HepG2 (cell line): ENCODE data around the gene CHEK2. TPM values are rescaled to one million over a fixed set of nuclear protein-coding genes. Genes with fewer than 3 reads are reported as not detected.

Source experiments
- ATAC-seq: fragments of 200-7000 bp; cut with Tn5 transposase; 3 replicates; pipeline ENCODE4 v1.9.1; 2020; ENCODE audit warnings: mild to moderate bottlenecking, moderate library complexity
- BruUV-seq: library from RNA; stranded (reverse); fragments of 400-500 nt; replicated peaks from 2 replicates; lab custom pipeline; 2021; lab: Mats Ljungman, UMichigan
- CTCF ChIA-PET: fragments of 300-600 bp; formaldehyde crosslinking; extraction: SDS; loops from one replicate; lab custom pipeline; 2021; ENCODE audit warnings: low total read pairs, inconsistent platforms, low intra/inter-chr PET ratio; lab: Yijun Ruan, JAX
- POLR2A ChIA-PET: fragments of 350-600 bp; sonication (Branson Sonifier 250); formaldehyde crosslinking; loops from one replicate; lab custom pipeline; 2020; ENCODE audit warnings: antibody characterized with exemption, inconsistent platforms; lab: Yijun Ruan, JAX
- DNase-seq: peaks from one replicate; pipeline ENCODE4 v3.0.0-alpha.2; 2015; ENCODE audit warnings: low spot score
- FAIRE-seq: peaks from 3 replicates; lab custom pipeline; 2011; peaks lifted over from hg19 to GRCh38; lab: Jason Lieb, UNC
- H2AFZ ChIP-seq: one replicate; pipeline ENCODE4 v1.6.1; 2011; ENCODE audit warnings: low read length, inconsistent platforms
- H3K27ac ChIP-seq: fragments of 300-600 bp; 3 replicates; pipeline ENCODE4 v1.8.0; 2011; ENCODE audit warnings: mixed run types, mild to moderate bottlenecking, mixed read lengths, low read length, inconsistent platforms; ENCODE audit not compliant: insufficient read depth; ENCODE audit errors: extremely low read length
- H3K27me3 ChIP-seq, 2 experiments: fragments of 200-600 bp in 1 of 2; 2 replicates in 1 of 2; 3 replicates in 1 of 2; pipeline versions ENCODE4 v1.6.0 to v1.8.0; 2011; ENCODE audit warnings: low read length in 2 of 2, mild to moderate bottlenecking in 2 of 2, moderate library complexity in 2 of 2, inconsistent platforms in 1 of 2; ENCODE audit not compliant: insufficient read depth in 2 of 2, control insufficient read depth in 1 of 2
- H3K36me3 ChIP-seq, 2 experiments: fragments of 200-600 bp in 1 of 2; replicated peaks in 1 of 2; 2 replicates in 1 of 2; 3 replicates in 1 of 2; pipeline versions ENCODE4 v1.5.1 to v1.8.0; 2011; ENCODE audit warnings: low read length in 2 of 2, inconsistent platforms in 1 of 2; ENCODE audit not compliant: insufficient read depth in 2 of 2, control insufficient read depth in 1 of 2
- H3K4me1 ChIP-seq: 2 replicates; pipeline ENCODE4 v1.5.1; 2012; ENCODE audit warnings: low read length, inconsistent platforms; ENCODE audit not compliant: insufficient read depth
- H3K4me2 ChIP-seq: 2 replicates; pipeline ENCODE4 v1.6.0; 2011; ENCODE audit warnings: low read depth, low read length, inconsistent platforms
- H3K4me3 ChIP-seq, 3 experiments: fragments of 200-600 bp in 1 of 3; sonication (generic), shearing (Covaris generic) in 1 of 3; replicated peaks in 1 of 3; 2 replicates each; pipeline ENCODE4 v1.5.1; 2011 to 2016; ENCODE audit warnings: low read length in 3 of 3, inconsistent platforms in 2 of 3, low read depth in 2 of 3, mild to moderate bottlenecking in 2 of 3, control low read depth in 1 of 3, mixed read lengths in 1 of 3; ENCODE audit not compliant: insufficient read depth in 1 of 3
- H3K79me2 ChIP-seq: one replicate; pipeline ENCODE4 v1.6.1; 2011; ENCODE audit warnings: low read length, inconsistent platforms; ENCODE audit not compliant: insufficient read depth
- H3K9ac ChIP-seq: 2 replicates; pipeline ENCODE4 v1.6.0; 2011; ENCODE audit warnings: mild to moderate bottlenecking, low read depth, low read length, inconsistent platforms; ENCODE audit not compliant: insufficient read depth
- H3K9me3 ChIP-seq: 2 replicates; pipeline ENCODE4 v1.5.1; 2012; ENCODE audit warnings: mild to moderate bottlenecking, low read length
- H4K20me1 ChIP-seq: 2 replicates; pipeline ENCODE4 v1.6.0; 2011; ENCODE audit warnings: inconsistent platforms, mild to moderate bottlenecking, low read length, moderate library complexity; ENCODE audit not compliant: insufficient read depth
- THAP9 ChIP-seq: sonication (generic); formaldehyde crosslinking; IDR thresholded peaks from 2 replicates; pipeline ENCODE4; 2020; ENCODE audit warnings: missing genetic modification reagents, mild to moderate bottlenecking, borderline replicate concordance
- WIZ ChIP-seq: sonication (generic); formaldehyde crosslinking; IDR thresholded peaks from 2 replicates; pipeline ENCODE4 v1.5.1; 2020; ENCODE audit warnings: mild to moderate bottlenecking, missing genetic modification reagents
- ZFP41 ChIP-seq: sonication (generic); formaldehyde crosslinking; IDR thresholded peaks from 2 replicates; pipeline ENCODE4 v1.4.0; 2020; ENCODE audit warnings: mild to moderate bottlenecking, missing genetic modification reagents, borderline replicate concordance
- ZNF207 ChIP-seq: fragments of 450-650 bp; IDR thresholded peaks from 2 replicates; pipeline ENCODE4 v1.6.1; 2016; ENCODE audit warnings: antibody characterized with exemption, borderline replicate concordance
- ZNF543 ChIP-seq: sonication (generic); formaldehyde crosslinking; IDR thresholded peaks from 2 replicates; pipeline ENCODE4 v1.4.0; 2020; ENCODE audit warnings: mild to moderate bottlenecking, missing genetic modification reagents
- ZNF572 ChIP-seq: sonication (generic); formaldehyde crosslinking; IDR thresholded peaks from 2 replicates; pipeline ENCODE4 v1.5.1; 2020; ENCODE audit warnings: mild to moderate bottlenecking, missing genetic modification reagents
- WGBS: methylation state at CpG from one replicate; pipeline ENCODE4 v1.1.6; 2017; ENCODE audit warnings: low lambda C conversion rate; 5-methylcytosine and 5-hydroxymethylcytosine counted together
- in situ Hi-C: cut with HindIII; loops from 2 replicates; pipeline ENCODE4 v1.10.0; 2017; ENCODE audit warnings: low pct_unique_long_range_greater_than_20kb; ENCODE audit not compliant: extremely low pct_ligation_motif_present
- intact Hi-C: fragments of 100-400 bp; cut with micrococcal nuclease; formaldehyde crosslinking; loops from one replicate; pipeline ENCODE4 v1.10.0; 2022; ENCODE audit not compliant: unreplicated experiment
- polyA plus RNA-seq, 8 experiments: library from polyadenylated mRNA; depleted of rRNA in 3 of 8; stranded (reverse) in 7 of 8; unstranded in 1 of 8; fragments of >200 nt; fragmentation: Illumina TruSeq in 4 of 8; extraction: Trizol in 4 of 8; gene quantifications; 2 replicates each; pipeline versions ENCODE4 v1.2.1 to v1.2.3, GENCODE V29; 2011 to 2016; ENCODE audit warnings: low read depth in 4 of 8, missing spikeins in 1 of 8, mixed read lengths in 1 of 8; ENCODE audit not compliant: insufficient read depth in 1 of 8
- total RNA-seq, 5 experiments: library from RNA; depleted of rRNA; stranded (reverse); fragments of >200 nt; fragmentation: Illumina TruSeq; extraction: Trizol; gene quantifications; 2 replicates each; pipeline ENCODE4 v1.2.3, GENCODE V29; 2016; ENCODE audit warnings: low read depth in 1 of 5

The CHEK2 gene
- total and polyA plus RNA-seq, 2 of the 13 experiments (the other 11 are each of a cell fraction or from before 2014, with no cell fraction given): 27.0 to 40.5 TPM

GRCh38 chr22:28750471-28750881, 8.9 kb upstream of the CHEK2 start:
- no peaks in the 10 kb centered on the region for H3K9me3 ChIP-seq
- ATAC-seq: no peak
- no peak overlapping the region for H3K4me3 ChIP-seq
- CTCF ChIA-PET: no interaction called here
- peaks cover 33% of the 10 kb centered on the region for H3K4me1 ChIP-seq
- no peak overlapping the region for H2AFZ ChIP-seq
- H3K4me2 ChIP-seq: no peak overlapping the region
- intact Hi-C loops: no loop called here
- H3K79me2 ChIP-seq: no peaks in the 10 kb centered on the region
- BruUV-seq: no TSS peak
- no peak overlapping the region for H3K9ac ChIP-seq
- no peak for FAIRE-seq
- H3K27ac ChIP-seq: no peak overlapping the region
- POLR2A ChIA-PET: interaction anchor here (1.0 kb wide), 1 partner anchor 34 kb away, joined by 3 read pairs; no protein-coding TSS in a partner anchor
- 96% methylated on average over 6 of the region's 6 CpGs for WGBS
- no peaks in the 10 kb centered on the region for H4K20me1 ChIP-seq
- in situ Hi-C loops: no loop called here
- H3K27me3 ChIP-seq: no peaks in the 10 kb centered on the region
- DNase-seq: no peak
- H3K36me3 ChIP-seq: peaks cover 5 to 19% of the 10 kb centered on the region in 2 experiments; a peak in 4 of 5 replicates
- TF ChIP-seq ZNF572 (no peak), ZFP41 (CRISPR knock-in tag) (no peak), THAP9 (CRISPR knock-in tag) (no peak), WIZ (no peak), ZNF543 (CRISPR knock-in tag) (no peak), ZNF207 (no peak)
